HuH-7 (cell line): ENCODE results near the gene MAD1L1.

Source experiments
- DNase-seq: peaks from one replicate; pipeline ENCODE4 v3.0.0; 2011; ENCODE audit warnings: low spot score

Gene MAD1L1

GRCh38 chr7:2104107-2104710 lies 128.5 kb downstream of the MAD1L1 start:
- peak; percentile 99 for DNase-seq

GRCh38 chr7:2103071-2103898 lies 129.5 kb downstream of the MAD1L1 start:
- DNase-seq: no peak

GRCh38 chr7:2102375-2102723 lies 130.4 kb downstream of the MAD1L1 start:
- DNase-seq: no peak

GRCh38 chr7:2101630-2102374 lies 130.9 kb downstream of the MAD1L1 start:
- no peak for DNase-seq

- no peak for DNase-seq
These were observed 132.2 kb downstream of the MAD1L1 start for GRCh38 chr7:2100278-2101208.

- no peak for DNase-seq
These were observed 133.4 kb downstream of the MAD1L1 start for GRCh38 chr7:2099048-2099957.

- DNase-seq: no peak
These were observed 134.2 kb downstream of the MAD1L1 start for GRCh38 chr7:2098496-2098895.

GRCh38 chr7:2098056-2098455 lies 134.7 kb downstream of the MAD1L1 start:
- DNase-seq: no peak

GRCh38 chr7:2097492-2097891 lies 135.3 kb downstream of the MAD1L1 start:
- no peak for DNase-seq

GRCh38 chr7:2096692-2097387 lies 135.9 kb downstream of the MAD1L1 start:
- no peak for DNase-seq

- no peak for DNase-seq
These were observed 137.3 kb downstream of the MAD1L1 start for GRCh38 chr7:2095436-2095835.

GRCh38 chr7:2094454-2095045 lies 138.2 kb downstream of the MAD1L1 start:
- DNase-seq: no peak

GRCh38 chr7:2093843-2094220 lies 138.9 kb downstream of the MAD1L1 start:
- no peak for DNase-seq

GRCh38 chr7:2093215-2093842 lies 139.4 kb downstream of the MAD1L1 start:
- DNase-seq: no peak

GRCh38 chr7:2092279-2092678 lies 140.5 kb downstream of the MAD1L1 start:
- no peak for DNase-seq

- DNase-seq: no peak
These were observed 141.9 kb downstream of the MAD1L1 start for GRCh38 chr7:2090526-2091520.

- DNase-seq: no peak
These were observed 143.9 kb downstream of the MAD1L1 start for GRCh38 chr7:2088801-2089200.

GRCh38 chr7:2087744-2088143 lies 145.0 kb downstream of the MAD1L1 start:
- DNase-seq: no peak
